ENCODE measurements around the gene IREB2. TPM values are rescaled to one million over a fixed set of nuclear protein-coding genes. Genes with fewer than 3 reads are reported as not detected.

The IREB2 gene
- total and polyA plus RNA-seq, 2 of the 13 experiments (the other 11 are each of a cell fraction or from before 2014, with no cell fraction given): 24.2 to 30.4 TPM

- TF ChIP-seq MTA1 (CRISPR knock-in tag; IDR thresholded peaks at IDR 0.05; ENCODE audit: borderline replicate concordance): no peak
- TF ChIP-seq ZNF274 (CRISPR knock-in tag; IDR thresholded peaks at IDR 0.05): no peak
- 0 out of 2 replicates have a peak, but pooled peaks have one; percentile 41 for TF ChIP-seq ZMYM3 (CRISPR knock-in tag; IDR thresholded peaks at IDR 0.05)
- TF ChIP-seq ZNF737 (CRISPR knock-in tag; IDR thresholded peaks at IDR 0.05; ENCODE audit: borderline replicate concordance): no peak
- TF ChIP-seq ZFP90 (CRISPR knock-in tag; IDR thresholded peaks at IDR 0.05; ENCODE audit: borderline replicate concordance): 0 out of 2 replicates have a peak, but pooled peaks have one; percentile 60
- no peak for TF ChIP-seq ZNF556 (CRISPR knock-in tag; IDR thresholded peaks at IDR 0.05; ENCODE audit: borderline replicate concordance)
- no peak for TF ChIP-seq ZNF790 (CRISPR knock-in tag; IDR thresholded peaks at IDR 0.05; ENCODE audit: borderline replicate concordance)
- TF ChIP-seq HOXD1 (CRISPR knock-in tag; IDR thresholded peaks at IDR 0.05): no peak
- TF ChIP-seq ISX (CRISPR knock-in tag; conservative IDR thresholded peaks at IDR 0.05): 0 out of 2 replicates have a peak, but pooled peaks have one; percentile 57
- TF ChIP-seq POLR2AphosphoS2 (IDR thresholded peaks at IDR 0.05; ENCODE audit: low read depth, low read length): no peak
- TF ChIP-seq, protein P1, sequence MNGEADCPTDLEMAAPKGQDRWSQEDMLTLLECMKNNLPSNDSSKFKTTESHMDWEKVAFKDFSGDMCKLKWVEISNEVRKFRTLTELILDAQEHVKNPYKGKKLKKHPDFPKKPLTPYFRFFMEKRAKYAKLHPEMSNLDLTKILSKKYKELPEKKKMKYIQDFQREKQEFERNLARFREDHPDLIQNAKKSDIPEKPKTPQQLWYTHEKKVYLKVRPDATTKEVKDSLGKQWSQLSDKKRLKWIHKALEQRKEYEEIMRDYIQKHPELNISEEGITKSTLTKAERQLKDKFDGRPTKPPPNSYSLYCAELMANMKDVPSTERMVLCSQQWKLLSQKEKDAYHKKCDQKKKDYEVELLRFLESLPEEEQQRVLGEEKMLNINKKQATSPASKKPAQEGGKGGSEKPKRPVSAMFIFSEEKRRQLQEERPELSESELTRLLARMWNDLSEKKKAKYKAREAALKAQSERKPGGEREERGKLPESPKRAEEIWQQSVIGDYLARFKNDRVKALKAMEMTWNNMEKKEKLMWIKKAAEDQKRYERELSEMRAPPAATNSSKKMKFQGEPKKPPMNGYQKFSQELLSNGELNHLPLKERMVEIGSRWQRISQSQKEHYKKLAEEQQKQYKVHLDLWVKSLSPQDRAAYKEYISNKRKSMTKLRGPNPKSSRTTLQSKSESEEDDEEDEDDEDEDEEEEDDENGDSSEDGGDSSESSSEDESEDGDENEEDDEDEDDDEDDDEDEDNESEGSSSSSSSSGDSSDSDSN (CRISPR knock-in tag; IDR thresholded peaks at IDR 0.05): peak; percentile 9; the same call in 1 of the 2 replicates
- TF ChIP-seq DZIP1 (CRISPR knock-in tag; IDR thresholded peaks at IDR 0.05): no peak
- no peak for TF ChIP-seq NFE2L1 (CRISPR knock-in tag; IDR thresholded peaks at IDR 0.05; ENCODE audit: borderline replicate concordance)
- TF ChIP-seq SALL2 (CRISPR knock-in tag; IDR thresholded peaks at IDR 0.05): peak; percentile 39; the same call in 1 of the 2 replicates
- no peak for TF ChIP-seq EHMT2 (IDR thresholded peaks at IDR 0.05; ENCODE audit: borderline replicate concordance, low read depth, low read length)
- peak; percentile 73; the same call in 1 of the 2 replicates for TF ChIP-seq ZNF800 (CRISPR knock-in tag; IDR thresholded peaks at IDR 0.05)
- no peak for TF ChIP-seq ZNF34 (CRISPR knock-in tag; IDR thresholded peaks at IDR 0.05; ENCODE audit: borderline replicate concordance)
- TF ChIP-seq SNAI1 (CRISPR knock-in tag; IDR thresholded peaks at IDR 0.05; ENCODE audit: borderline replicate concordance): no peak
- no peak for TF ChIP-seq CBX2 (IDR thresholded peaks at IDR 0.05; ENCODE audit: low read depth, low read length)
- no peak for TF ChIP-seq CBX2 (CRISPR knock-in tag; IDR thresholded peaks at IDR 0.05; ENCODE audit: low read depth)
- no peak for TF ChIP-seq PBX2 (CRISPR knock-in tag; IDR thresholded peaks at IDR 0.05)
- TF ChIP-seq MXD3 (CRISPR knock-in tag; IDR thresholded peaks at IDR 0.05): 0 out of 2 replicates have a peak, but pooled peaks have one; percentile 24
These were observed 69.8 kb downstream of the IREB2 start (continued) for GRCh38 chr15:78507831-78508160.

Measured in HepG2 (cell line).